GM18519 (cell line): ENCODE measurements around the gene NISCH.

Experiments
- ATAC-seq: cut with Tn5 transposase; IDR thresholded peaks from one replicate; pipeline ENCODE4 v1.9.1; 2021; ENCODE audit warnings: mild to moderate bottlenecking, moderate library complexity; ENCODE audit not compliant: unreplicated experiment, low FRiP score

Gene NISCH

GRCh38 chr3:52487788-52488691 lies 32.6 kb downstream of the NISCH start:
- no peak for ATAC-seq

GRCh38 chr3:52488746-52489145 lies 33.3 kb downstream of the NISCH start:
- no peak for ATAC-seq

- ATAC-seq, result no peak
These were observed 34.0 kb downstream of the NISCH start for GRCh38 chr3:52489453-52489852.

- no peak for ATAC-seq
These were observed 34.9 kb downstream of the NISCH start for GRCh38 chr3:52490035-52490938.

- ATAC-seq, result no peak
These were observed 35.6 kb downstream of the NISCH start for GRCh38 chr3:52490939-52491526.

- no peak for ATAC-seq
These were observed 36.7 kb downstream of the NISCH start for GRCh38 chr3:52492059-52492458.

- ATAC-seq, result no peak
These were observed 38.0 kb downstream of the NISCH start for GRCh38 chr3:52493232-52494017.

- no peak for ATAC-seq
These were observed 39.0 kb downstream of the NISCH start for GRCh38 chr3:52494445-52494844.

GRCh38 chr3:52494886-52495495 lies 39.6 kb downstream of the NISCH start, which contains the start of gene STAB1:
Gene STAB1 (plus strand): TSS chr3:52495338. CDS start chr3:52495414, 76 bp downstream.
- no peak for ATAC-seq

- ATAC-seq, result no peak
These were observed 40.6 kb downstream of the NISCH start for GRCh38 chr3:52495777-52496602.

GRCh38 chr3:52498137-52499054 lies 43.0 kb downstream of the NISCH start:
- ATAC-seq, result no peak

- no peak for ATAC-seq
These were observed 45.6 kb downstream of the NISCH start for GRCh38 chr3:52501046-52501445.

- no peak for ATAC-seq
These were observed 46.6 kb downstream of the NISCH start for GRCh38 chr3:52502001-52502400.

- ATAC-seq, result no peak
These were observed 47.5 kb downstream of the NISCH start for GRCh38 chr3:52502808-52503350.

- ATAC-seq, result no peak
These were observed 48.5 kb downstream of the NISCH start for GRCh38 chr3:52503788-52504424.

- ATAC-seq, result no peak
These were observed 49.6 kb downstream of the NISCH start for GRCh38 chr3:52504977-52505376.
